HCT116 (cell line): ENCODE measurements around the gene P2RY14. TPM values are rescaled to one million over a fixed set of nuclear protein-coding genes. Genes with fewer than 3 reads are reported as not detected.

Experiments used
- ATAC-seq: fragments of 200-7000 bp; cut with Tn5 transposase; 2 replicates; pipeline ENCODE4 v1.9.1; 2020; ENCODE audit warnings: mild to moderate bottlenecking, moderate library complexity
- BruUV-seq: library from RNA; stranded (reverse); fragments of 400-500 nt; replicated peaks from 2 replicates; lab custom pipeline; 2021; lab: Mats Ljungman, UMichigan
- CTCF ChIA-PET: fragments of 300-600 bp; sonication (Branson Sonifier 250); formaldehyde crosslinking; loops from one replicate; lab custom pipeline; 2021; ENCODE audit warnings: antibody characterized with exemption; lab: Charles Lee
- POLR2A ChIA-PET: fragments of 300-600, 350-600 bp; sonication (Branson Sonifier 250); formaldehyde crosslinking; loops from one replicate; lab custom pipeline; 2021; ENCODE audit warnings: antibody characterized with exemption; lab: Charles Lee
- RAD21 ChIA-PET, 2 experiments: fragments of 300-600 bp; sonication (Branson Sonifier 250); formaldehyde crosslinking; loops; one replicate each; lab custom pipeline; 2023; ENCODE audit warnings: low total read pairs in 2 of 2; ENCODE audit not compliant: uncharacterized antibody in 2 of 2, unreplicated experiment in 2 of 2, low non-redundant PET in 1 of 2; lab: Charles Lee
- DNase-seq: peaks from one replicate; pipeline ENCODE4 v3.0.0-alpha.2; 2010; ENCODE audit warnings: low read depth, low spot score
- H2AFZ ChIP-seq: fragments of 200-600 bp; shearing (Covaris generic), sonication (generic); 2 replicates; pipeline ENCODE4 v1.6.1; 2017; ENCODE audit warnings: low read depth, mixed run types, mixed read lengths, antibody characterized with exemption, low read length; ENCODE audit not compliant: poor library complexity, severe bottlenecking
- H3K27ac ChIP-seq: 2 replicates; pipeline ENCODE4 v1.5.1; 2012; ENCODE audit warnings: low read depth, low read length
- H3K27me3 ChIP-seq: fragments of 200-600 bp; sonication (generic); 2 replicates; pipeline ENCODE4 v1.6.1; 2016; ENCODE audit warnings: mixed run types, low read length, mixed read lengths; ENCODE audit not compliant: insufficient read depth
- H3K36me3 ChIP-seq, 2 experiments: fragments of 200-500 bp in 1 of 2; fragments of 200-600 bp in 1 of 2; sonication (Bioruptor generic) in 1 of 2; sonication (generic) in 1 of 2; 2 replicates each; pipeline versions ENCODE4 v1.5.1 to v1.6.1; 2014 to 2016; ENCODE audit warnings: low read length in 2 of 2, inconsistent platforms in 1 of 2, mixed read lengths in 1 of 2, mixed run types in 1 of 2; ENCODE audit not compliant: insufficient read depth in 2 of 2, control insufficient read depth in 1 of 2
- H3K4me1 ChIP-seq, 2 experiments: fragments of 200-600 bp in 1 of 2; sonication (generic) in 1 of 2; 2 replicates each; pipeline versions ENCODE4 v1.5.1 to v1.6.1; 2012 to 2017; ENCODE audit warnings: low read length in 2 of 2, inconsistent platforms in 1 of 2, mild to moderate bottlenecking in 1 of 2, mixed read lengths in 1 of 2, mixed run types in 1 of 2, moderate library complexity in 1 of 2; ENCODE audit not compliant: insufficient read depth in 2 of 2, control insufficient read depth in 1 of 2
- H3K4me2 ChIP-seq: fragments of 200-600 bp; sonication (generic); 2 replicates; pipeline ENCODE4 v1.6.1; 2017; ENCODE audit warnings: mixed run types, low read length, mixed read lengths
- H3K4me3 ChIP-seq, 2 experiments: fragments of 200-600 bp in 1 of 2; sonication (generic) in 1 of 2; replicated peaks in 1 of 2; 2 replicates each; pipeline ENCODE4 v1.5.1; 2011 to 2016; ENCODE audit warnings: low read length in 2 of 2, control low read depth in 1 of 2, low read depth in 1 of 2, mild to moderate bottlenecking in 1 of 2, mixed read lengths in 1 of 2, mixed run types in 1 of 2
- H3K79me2 ChIP-seq: fragments of 200-600 bp; sonication (generic); 2 replicates; pipeline ENCODE4 v1.6.1; 2017; ENCODE audit warnings: mild to moderate bottlenecking, mixed run types, low read length, moderate library complexity, mixed read lengths; ENCODE audit not compliant: insufficient read depth
- H3K9ac ChIP-seq: fragments of 200-600 bp; sonication (generic); 2 replicates; pipeline ENCODE4 v1.6.1; 2016; ENCODE audit warnings: low read length, mixed read lengths
- H3K9me2 ChIP-seq: fragments of 200-600 bp; sonication (generic), shearing (Covaris generic); 2 replicates; pipeline ENCODE4 v1.6.1; 2017; ENCODE audit warnings: mixed run types, mild to moderate bottlenecking, moderate library complexity; ENCODE audit not compliant: insufficient read depth
- H3K9me3 ChIP-seq, 2 experiments: fragments of 200-500 bp in 1 of 2; fragments of 200-600 bp in 1 of 2; sonication (Bioruptor generic) in 1 of 2; sonication (generic) in 1 of 2; 2 replicates each; pipeline ENCODE4 v1.6.1; 2014 to 2017; ENCODE audit warnings: low read length in 2 of 2, mixed read lengths in 2 of 2, inconsistent platforms in 1 of 2, low read depth in 1 of 2, mild to moderate bottlenecking in 1 of 2, mixed run types in 1 of 2, moderate library complexity in 1 of 2; ENCODE audit not compliant: control insufficient read depth in 1 of 2, insufficient read depth in 1 of 2
- H4K20me1 ChIP-seq: fragments of 200-600 bp; sonication (generic), shearing (Covaris generic); 2 replicates; pipeline ENCODE4 v1.6.1; 2017; ENCODE audit warnings: mixed run types, mild to moderate bottlenecking, moderate library complexity; ENCODE audit not compliant: insufficient read depth
- CBX3 ChIP-seq: IDR thresholded peaks from 2 replicates; pipeline ENCODE4 v1.6.1; 2012; ENCODE audit warnings: low read depth
- CTCF ChIP-seq, 3 experiments: fragments of 200-600 bp in 1 of 3; sonication (generic) in 1 of 3; IDR thresholded peaks in 2 of 3; conservative IDR thresholded peaks in 1 of 3; 2 replicates each; pipeline ENCODE4 v1.5.1; 2012 to 2017; ENCODE audit warnings: low read depth in 2 of 3, low read length in 2 of 3, antibody characterized with exemption in 1 of 3, borderline replicate concordance in 1 of 3, control low read depth in 1 of 3, mild to moderate bottlenecking in 1 of 3, mixed read lengths in 1 of 3, mixed run types in 1 of 3, moderate library complexity in 1 of 3; ENCODE audit not compliant: insufficient read depth in 1 of 3
- ELF1 ChIP-seq: IDR thresholded peaks from 2 replicates; pipeline ENCODE4 v1.6.1; 2012; ENCODE audit warnings: low read depth, borderline replicate concordance
- EZH2 ChIP-seq: fragments of 200-600 bp; sonication (generic); IDR thresholded peaks from 2 replicates; pipeline ENCODE4 v1.6.1; 2017; ENCODE audit warnings: antibody characterized with exemption, mixed run types
- EZH2phosphoT487 ChIP-seq: fragments of 200-600 bp; IDR thresholded peaks from 2 replicates; pipeline ENCODE4 v1.6.1; 2018; ENCODE audit warnings: antibody characterized with exemption, borderline replicate concordance
- FOSL1 ChIP-seq: IDR thresholded peaks from 2 replicates; pipeline ENCODE4 v1.6.1; 2012; ENCODE audit warnings: low read depth
- POLR2AphosphoS5 ChIP-seq: IDR thresholded peaks from 2 replicates; pipeline ENCODE4 v1.6.1; 2011; ENCODE audit warnings: mild to moderate bottlenecking, low read depth, low read length, moderate library complexity
- SIN3A ChIP-seq: IDR thresholded peaks from 2 replicates; pipeline ENCODE4 v1.6.1; 2012; ENCODE audit warnings: low read depth
- SRF ChIP-seq: IDR thresholded peaks from 2 replicates; pipeline ENCODE4 v1.6.1; 2012; ENCODE audit warnings: low read depth
- ZNF274 ChIP-seq: fragments of 200-500 bp; sonication (Bioruptor generic); IDR thresholded peaks from 2 replicates; pipeline ENCODE4 v1.6.1; 2014; ENCODE audit warnings: mild to moderate bottlenecking, low read depth, low read length, inconsistent platforms
- intact Hi-C: fragments of 100-400 bp; cut with micrococcal nuclease; formaldehyde crosslinking; loops from 2 replicates; pipeline ENCODE4 v1.10.0; 2022
- total RNA-seq: library from RNA; stranded (reverse); gene quantifications from one replicate; pipeline ENCODE4 v1.2.1, GENCODE V29; 2021; ENCODE audit not compliant: unreplicated experiment
- TF ChIP-seq, protein P1 (sequence below): IDR thresholded peaks from 2 replicates; pipeline ENCODE4 v1.6.1; 2011; ENCODE audit warnings: mild to moderate bottlenecking, low read length, moderate library complexity; ENCODE audit not compliant: insufficient replicate concordance; ENCODE audit errors: extremely low read depth

The P2RY14 gene
- total RNA-seq, 1 experiment from 2014 or later = not detected

DNA sequence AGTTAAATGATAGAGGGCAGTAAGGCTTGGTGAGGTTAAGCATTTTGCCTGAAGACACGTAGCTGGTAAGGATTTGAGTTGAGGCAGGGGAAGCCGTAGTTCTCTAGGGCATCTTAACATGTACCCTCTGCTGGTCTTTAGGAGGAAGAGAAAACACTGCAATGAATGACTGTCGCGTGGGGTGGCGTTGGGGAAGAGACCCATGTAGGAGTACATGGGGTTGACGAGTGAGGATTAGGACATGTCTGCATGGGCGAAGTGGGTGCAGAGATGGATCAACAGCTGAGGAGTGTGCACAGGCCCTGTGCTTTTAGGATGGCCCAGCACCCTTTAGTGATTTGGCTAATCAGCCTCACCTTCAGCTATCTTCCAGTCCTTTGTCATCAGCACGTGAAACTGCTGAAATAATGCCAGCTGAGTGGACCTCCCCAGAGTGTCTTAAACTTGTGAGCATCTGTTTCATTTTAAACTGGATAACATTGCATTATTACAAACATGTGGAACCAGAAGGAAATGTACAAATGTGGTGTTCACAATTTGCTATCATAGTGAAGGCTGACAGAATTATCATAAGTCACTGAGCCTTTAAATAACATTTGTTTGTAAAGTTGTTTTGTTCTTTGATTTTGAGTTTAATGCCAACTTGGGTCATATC is 15.3 kb downstream of the P2RY14 start:
- no peaks in the 10 kb centered on the region for H3K4me1 ChIP-seq
- CTCF ChIA-PET = no interaction called here
- no peak overlapping the region for H3K4me2 ChIP-seq
- H2AFZ ChIP-seq = no peak overlapping the region
- ATAC-seq = no peak
- H3K9me2 ChIP-seq = no peaks in the 10 kb centered on the region
- no peak for DNase-seq
- intact Hi-C loops = no loop called here
- no TSS peak for BruUV-seq
- no peak overlapping the region for H3K27ac ChIP-seq
- RAD21 ChIA-PET = no interaction called here
- no peaks in the 10 kb centered on the region for H3K27me3 ChIP-seq
- POLR2A ChIA-PET = no interaction called here
- H3K79me2 ChIP-seq = no peaks in the 10 kb centered on the region
- no peaks in the 10 kb centered on the region for H3K9me3 ChIP-seq
- H4K20me1 ChIP-seq = no peaks in the 10 kb centered on the region
- H3K9ac ChIP-seq = no peak overlapping the region
- H3K4me3 ChIP-seq = no peak overlapping the region
- no peaks in the 10 kb centered on the region for H3K36me3 ChIP-seq
- no peak for TF ChIP-seq EZH2
- no peak for TF ChIP-seq CBX3
- TF ChIP-seq POLR2AphosphoS5 = no peak
- no peak for TF ChIP-seq ELF1
- TF ChIP-seq SRF = no peak
- TF ChIP-seq, protein P1, sequence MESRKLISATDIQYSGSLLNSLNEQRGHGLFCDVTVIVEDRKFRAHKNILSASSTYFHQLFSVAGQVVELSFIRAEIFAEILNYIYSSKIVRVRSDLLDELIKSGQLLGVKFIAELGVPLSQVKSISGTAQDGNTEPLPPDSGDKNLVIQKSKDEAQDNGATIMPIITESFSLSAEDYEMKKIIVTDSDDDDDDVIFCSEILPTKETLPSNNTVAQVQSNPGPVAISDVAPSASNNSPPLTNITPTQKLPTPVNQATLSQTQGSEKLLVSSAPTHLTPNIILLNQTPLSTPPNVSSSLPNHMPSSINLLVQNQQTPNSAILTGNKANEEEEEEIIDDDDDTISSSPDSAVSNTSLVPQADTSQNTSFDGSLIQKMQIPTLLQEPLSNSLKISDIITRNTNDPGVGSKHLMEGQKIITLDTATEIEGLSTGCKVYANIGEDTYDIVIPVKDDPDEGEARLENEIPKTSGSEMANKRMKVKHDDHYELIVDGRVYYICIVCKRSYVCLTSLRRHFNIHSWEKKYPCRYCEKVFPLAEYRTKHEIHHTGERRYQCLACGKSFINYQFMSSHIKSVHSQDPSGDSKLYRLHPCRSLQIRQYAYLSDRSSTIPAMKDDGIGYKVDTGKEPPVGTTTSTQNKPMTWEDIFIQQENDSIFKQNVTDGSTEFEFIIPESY = no peak
- TF ChIP-seq ZNF274 = no peak
- no peak for TF ChIP-seq SIN3A
- TF ChIP-seq CTCF (IDR thresholded peaks at IDR 0.05 in 2 of 3, conservative IDR thresholded peaks at IDR 0.05 in 1 of 3; ENCODE audit: borderline replicate concordance in 1 of 3, insufficient read depth in 1 of 3, low read depth in 2 of 3, low read length in 2 of 3) = no peak
- TF ChIP-seq EZH2phosphoT487 = no peak
- TF ChIP-seq FOSL1 = no peak
